Activated CD4-positive, alpha-beta T cell treated with anti-CD3 and anti-CD28 coated beads, Interleukin-2, Interleukin-6, amounts not matched to agents 100 ng/mL and 50 ng/mL, durations not matched to agents 16 hours and 8 hours (primary cell): Measurements from ENCODE around the gene TRIO.

Experiments
- DNase-seq: peaks from one replicate; pipeline ENCODE4 v3.0.0-alpha.2; 2020

The TRIO gene

DNA sequence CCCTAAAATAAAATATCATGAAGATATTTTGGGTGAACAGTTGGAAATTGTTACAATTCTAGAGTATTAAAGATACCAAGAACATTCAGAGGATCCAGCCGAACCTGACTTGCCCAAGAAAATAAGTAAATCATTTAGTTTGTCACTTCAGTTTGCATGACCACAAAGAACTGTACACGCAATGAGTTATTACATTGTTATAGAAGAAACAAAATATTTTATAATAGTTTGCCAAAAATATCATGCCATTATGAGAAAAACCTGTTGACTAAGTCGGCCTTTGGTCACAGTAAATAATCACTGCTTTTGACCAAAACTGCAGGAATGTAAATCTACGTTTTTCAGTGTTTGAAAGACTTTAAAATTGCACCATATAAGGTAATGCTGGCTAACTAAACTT is 27.9 kb downstream of the TRIO start:
- DNase-seq: no peak

DNA sequence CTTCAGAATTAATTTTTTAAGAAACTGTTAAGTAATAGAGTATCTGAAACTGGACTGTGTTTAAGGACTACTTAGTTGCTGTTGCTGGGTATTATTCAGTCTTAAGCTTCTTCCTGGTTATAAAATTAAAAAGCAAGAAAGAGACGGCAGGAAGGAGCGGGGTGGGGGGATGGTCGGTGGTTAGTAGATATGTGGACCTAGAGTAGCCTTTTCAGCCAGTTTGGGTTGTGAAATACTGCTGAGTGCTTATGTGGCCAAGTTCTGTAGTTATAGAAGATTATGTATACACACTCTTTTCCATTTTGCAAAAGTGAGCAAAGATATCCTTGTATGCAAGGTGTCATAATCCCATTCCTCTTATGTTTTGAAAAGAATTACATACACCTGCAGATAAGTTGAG is 28.5 kb downstream of the TRIO start:
- DNase-seq: no peak

DNA sequence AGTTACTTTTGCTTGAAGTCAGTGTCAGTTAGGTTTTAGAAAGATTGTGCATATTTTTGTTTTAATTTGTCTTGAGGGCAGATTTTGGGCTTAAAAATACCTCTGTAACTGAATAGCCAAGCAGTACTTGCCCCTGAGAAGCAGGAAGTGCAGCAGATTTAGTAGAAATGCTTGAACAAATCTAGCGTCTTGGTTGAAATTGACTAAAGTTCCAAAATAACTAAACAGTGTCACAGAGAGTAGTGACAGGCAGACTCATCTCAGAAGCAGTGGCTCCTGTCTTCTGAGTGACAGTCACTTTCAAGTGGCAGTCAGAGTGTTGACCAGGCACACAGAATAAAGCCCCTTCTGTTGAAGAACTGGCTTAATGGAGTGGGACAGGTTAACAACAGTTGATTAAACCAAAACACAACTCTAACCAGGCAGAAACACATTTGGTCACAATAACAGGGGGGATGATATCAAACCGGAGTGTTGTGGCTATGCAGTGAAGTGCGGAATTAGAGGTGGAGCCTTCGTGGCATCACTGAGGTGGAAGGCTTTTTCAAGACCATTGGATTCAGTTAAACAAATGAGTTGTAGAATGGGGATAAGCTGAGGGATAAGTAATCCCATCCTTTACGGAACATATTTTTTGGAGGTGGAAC is 29.1 kb downstream of the TRIO start:
- DNase-seq: no peak

DNA sequence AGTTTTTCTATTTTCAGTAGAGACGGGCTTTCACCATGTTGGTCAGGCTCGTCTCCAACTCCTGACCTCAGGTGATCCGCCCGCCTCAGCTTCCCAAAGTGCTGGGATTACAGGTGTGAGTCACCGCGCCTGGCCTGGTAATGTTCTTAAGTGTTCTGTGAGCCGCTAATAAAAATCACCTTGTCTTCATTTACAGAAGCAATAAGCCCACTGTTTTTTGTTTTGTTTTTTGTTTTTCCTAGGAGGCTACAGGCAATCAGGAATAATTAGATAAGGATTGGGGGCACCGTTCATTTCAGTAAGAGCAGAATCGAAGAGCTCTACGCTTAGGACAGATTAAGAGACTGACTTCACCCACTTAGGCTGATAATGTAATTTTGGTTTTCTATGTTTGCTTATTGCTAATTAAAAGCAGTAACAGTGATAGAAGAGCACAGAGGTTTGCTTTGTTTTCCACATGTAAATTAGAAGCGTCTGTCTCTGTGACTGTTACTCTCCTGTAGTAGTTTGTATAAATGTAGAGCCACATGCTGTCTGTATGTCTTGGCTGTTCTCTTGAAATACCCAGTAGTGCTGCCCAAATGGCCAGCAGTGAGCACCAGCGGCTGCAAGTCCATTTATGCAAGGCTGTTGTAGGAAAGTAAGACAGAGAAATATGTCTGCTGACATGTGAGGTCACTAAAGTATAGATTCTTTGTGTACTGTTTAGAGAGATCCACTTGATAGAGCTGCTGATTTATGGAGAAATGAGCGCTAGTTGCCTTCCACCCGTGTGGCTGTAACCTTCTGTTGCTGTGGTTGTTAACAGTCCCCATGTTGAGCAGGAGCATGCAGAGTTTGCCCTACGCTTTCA is 30.5 kb downstream of the TRIO start:
- no peak for DNase-seq

DNA sequence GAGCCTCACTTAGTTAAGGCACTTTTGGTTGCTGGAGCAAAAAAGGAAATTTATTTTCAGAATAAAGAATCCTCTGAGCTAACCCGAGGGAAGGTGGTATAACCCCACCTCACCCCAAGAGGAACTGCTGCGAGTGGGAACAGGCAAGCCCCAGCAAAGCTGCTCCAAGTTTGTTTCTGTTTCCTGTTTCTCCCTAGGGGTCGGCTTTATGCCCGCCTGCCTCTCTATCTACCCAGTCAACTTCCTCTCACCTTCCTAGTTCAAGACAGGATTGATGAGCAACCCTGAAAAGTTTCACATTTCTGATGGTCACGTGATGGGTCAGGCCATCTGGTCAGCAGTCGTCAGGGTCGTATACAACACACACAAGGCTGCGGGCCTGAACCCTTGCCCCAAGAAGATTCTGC is 31.1 kb downstream of the TRIO start:
- no peak for DNase-seq

DNA sequence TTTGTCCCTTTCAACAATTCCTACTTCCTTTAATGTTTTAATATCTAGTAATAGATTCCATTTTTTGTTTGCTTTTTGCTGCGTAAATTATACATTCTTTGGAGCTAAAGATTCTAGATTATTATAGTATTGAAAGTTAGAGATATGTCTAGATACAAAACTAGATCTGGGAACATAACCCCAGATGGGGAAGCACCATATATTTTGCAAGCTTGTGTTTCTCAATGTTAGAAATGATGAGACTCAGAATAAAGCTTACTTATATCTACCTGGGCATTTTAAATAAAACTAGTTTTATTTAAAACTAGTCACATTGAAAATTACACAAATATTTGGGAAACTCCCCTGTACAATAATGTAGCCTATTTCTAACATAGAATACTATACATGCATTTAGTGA is 32.2 kb downstream of the TRIO start:
- no peak for DNase-seq

DNA sequence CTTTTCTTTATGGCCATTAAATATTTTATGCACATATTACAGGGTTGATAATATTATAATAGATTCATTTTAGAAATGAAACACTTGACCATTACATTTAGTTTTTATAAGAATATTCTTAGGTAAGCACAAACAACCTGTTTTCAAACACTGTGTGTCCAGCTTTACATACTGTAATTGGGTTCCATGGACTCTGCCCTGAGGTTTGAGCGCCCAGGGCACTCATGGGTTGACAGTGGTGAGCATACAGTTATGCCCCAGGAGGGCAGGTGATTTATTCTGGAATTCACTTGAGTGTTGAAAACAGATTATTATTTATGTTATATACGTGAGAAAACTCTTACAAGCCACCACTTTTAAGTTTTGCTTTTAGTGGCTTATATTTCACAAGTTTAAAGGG is 33.7 kb downstream of the TRIO start:
- no peak for DNase-seq

DNA sequence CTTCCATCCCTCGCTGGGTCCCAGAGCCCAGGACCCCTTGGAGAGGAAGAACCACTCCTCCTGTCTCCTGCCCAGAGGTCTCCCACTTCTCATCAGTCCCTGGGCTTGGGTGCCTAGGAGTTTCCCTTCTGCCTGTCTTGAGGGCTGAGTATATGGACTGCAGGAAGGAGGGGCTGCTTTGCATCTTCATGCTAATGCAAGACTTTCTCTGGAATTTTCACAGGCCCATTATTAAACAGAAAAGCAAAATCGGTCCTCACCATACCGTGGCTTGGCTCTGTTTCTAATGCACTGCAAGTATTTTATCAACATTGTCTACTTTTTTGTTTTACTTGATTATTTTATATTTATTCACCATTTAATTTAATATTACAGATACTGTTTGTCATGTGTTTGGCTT is 34.5 kb downstream of the TRIO start:
- DNase-seq: no peak

DNA sequence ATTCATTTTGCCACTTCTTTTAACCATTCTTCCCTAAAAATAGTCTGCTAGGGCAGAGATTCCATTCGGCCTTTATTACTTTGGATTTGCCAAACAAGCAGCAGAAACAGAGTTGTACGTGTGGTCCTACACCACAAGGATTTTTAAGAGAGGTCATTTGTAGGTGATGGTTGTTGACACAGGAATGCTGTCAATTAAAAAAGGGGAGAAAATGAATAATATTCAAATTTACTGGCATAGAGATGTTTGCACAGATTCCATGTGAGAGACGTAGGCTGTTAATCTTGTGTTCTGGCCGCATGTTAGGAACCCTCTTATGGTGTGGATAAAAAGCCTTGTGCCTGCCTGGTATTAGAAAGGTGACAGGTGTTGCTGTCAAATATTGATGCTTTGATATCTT is 34.9 kb downstream of the TRIO start:
- no peak for DNase-seq

DNA sequence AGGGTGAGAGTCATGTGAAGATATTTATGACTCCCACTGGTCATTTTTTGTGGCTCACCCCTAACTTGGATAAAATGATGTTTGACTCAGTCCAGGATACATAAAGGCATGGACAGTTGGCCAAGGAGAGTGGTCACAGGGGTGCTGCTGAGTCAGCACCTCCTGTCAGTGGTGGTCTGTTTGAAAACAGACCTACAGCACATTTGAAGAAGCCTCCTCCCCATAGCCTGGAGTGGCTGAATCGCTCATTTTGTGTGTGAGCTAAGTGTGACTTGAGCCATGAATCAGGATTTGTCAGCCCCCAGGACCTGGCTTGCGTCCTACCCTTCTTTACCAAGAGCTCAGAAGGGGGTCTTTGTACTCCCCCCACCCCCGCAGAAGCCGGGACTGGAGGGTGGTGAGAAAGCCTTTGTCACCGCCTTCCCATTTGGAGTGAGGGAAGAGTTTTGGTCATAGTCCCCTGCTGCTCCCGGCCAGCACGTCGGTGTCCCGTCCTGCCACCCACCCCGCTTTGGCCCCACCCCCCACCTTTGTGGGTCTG is 35.6 kb downstream of the TRIO start:
- no peak for DNase-seq

DNA sequence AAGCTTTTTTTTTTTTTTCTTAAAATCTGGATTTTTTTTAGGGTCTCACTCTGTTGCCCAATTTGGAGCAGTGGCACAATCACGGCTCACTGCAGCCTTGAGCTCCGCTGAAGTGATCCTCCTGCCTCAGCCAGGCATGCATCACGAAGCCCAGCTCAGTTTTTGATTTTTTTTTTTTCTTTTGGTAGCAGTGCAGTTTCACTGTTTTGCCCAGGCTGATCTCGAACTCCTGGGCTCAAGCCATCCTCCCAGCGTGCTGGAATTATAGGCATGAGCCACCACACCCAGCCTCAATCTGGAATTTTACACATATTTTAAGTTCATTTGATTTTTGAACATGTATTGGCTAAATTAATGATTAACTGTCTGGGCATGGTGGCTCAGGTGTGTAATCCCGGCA is 36.3 kb downstream of the TRIO start:
- DNase-seq: no peak

DNA sequence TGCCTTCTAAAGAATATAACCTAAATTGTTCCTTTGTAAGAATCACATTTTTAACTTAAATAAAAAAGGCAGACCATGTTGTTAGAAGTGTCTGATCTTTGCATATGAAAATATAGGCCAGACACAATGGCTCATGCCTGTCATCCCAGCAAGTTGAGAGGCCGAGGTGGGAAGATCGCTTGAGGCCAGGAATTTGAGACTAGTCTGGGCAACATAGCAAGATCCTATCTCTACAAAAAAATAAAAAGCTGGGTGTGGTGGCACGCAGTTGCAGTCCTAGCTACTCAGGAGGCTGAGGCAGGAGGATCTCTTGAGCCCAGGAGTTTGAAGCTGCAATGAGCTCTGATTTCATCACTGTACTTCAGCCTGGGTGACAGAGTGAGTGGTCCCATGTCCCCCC is 37.3 kb downstream of the TRIO start:
- no peak for DNase-seq

DNA sequence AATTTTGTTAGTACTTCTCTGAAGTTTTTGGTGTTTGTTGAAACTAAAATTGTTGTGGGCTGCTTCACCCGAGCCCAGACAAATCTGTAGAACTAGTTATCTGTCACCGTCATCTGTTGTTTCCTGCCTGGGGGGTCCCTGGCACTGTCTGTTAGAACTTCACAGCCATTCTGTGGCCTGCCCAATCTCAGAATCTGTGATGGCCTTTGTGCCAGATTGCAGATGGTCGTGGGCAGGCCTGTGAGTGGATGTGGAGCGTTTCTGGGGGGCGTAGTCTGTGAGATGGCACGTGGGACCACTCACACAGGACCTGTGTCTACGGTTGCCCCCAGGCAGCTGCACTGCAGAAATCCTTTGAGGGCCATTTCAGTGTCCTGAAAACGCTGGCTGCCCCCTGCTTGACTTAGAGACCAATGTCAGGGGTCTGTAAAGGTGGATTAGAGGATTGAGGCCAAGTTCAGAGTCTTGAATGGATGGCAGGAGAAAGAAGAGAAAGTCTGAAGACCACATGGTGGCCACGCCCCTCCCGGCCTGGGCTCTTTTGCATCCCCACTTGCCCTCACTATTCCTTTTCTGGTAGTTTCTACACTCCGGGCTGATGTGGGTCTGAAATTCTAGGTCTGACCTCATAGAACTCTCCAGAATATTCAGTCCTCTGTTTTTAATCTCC is 38.3 kb downstream of the TRIO start:
- DNase-seq: no peak

DNA sequence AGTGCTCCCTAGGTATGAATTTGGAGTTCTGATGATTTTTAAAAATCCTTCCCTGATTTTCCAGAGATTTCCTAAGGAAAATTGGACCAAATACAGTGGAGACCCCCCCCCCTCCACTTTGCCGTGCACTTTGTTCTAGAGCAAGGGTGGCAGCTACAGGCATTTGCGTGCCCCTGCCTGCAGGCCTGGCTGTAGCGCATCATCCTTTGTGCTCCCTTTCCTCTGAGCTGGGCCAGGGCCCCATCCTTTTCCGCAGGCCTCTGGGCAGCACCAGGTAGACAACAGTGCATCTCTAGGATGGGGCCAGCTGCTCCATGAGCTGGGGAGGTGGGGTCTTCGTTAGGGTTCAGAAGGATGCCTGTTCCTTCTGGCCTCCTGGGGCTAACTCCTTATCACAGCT is 39.6 kb downstream of the TRIO start:
- DNase-seq: no peak

DNA sequence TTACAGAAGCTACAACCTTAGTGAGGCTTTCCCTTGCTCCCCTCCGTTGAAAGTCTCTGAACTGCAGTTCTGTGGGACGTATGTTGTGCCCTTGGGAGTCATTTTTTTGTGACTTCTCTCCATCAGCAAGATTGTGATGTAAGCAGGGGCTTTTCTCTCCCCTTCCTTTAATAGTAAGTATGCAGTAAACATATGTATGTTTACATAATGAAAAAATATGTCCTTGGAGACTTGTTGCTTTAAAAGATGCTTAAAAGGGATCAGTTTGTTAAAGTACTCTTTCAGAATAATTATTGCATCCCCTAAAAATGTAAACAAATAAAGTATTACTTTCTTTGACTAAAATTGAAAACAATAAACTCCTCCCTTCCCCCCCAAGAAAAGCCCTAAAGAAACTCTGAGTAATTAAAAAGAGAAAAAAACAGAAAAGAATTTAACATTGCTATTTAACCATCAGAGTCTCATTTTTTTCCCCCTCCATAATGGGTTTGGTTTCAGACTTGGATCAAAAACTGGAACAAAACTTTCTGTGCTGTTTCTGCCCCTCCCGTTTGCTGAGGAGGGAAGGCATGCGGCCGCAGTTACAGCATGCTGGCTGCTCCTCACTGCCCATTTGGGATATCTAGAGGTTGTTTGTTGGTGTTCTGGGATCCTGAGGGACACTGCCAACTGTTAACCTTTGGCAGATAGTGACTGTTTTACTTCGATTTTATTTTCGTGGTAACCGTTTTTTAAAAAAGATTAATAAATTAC is 40.2 kb downstream of the TRIO start:
- DNase-seq: no peak

DNA sequence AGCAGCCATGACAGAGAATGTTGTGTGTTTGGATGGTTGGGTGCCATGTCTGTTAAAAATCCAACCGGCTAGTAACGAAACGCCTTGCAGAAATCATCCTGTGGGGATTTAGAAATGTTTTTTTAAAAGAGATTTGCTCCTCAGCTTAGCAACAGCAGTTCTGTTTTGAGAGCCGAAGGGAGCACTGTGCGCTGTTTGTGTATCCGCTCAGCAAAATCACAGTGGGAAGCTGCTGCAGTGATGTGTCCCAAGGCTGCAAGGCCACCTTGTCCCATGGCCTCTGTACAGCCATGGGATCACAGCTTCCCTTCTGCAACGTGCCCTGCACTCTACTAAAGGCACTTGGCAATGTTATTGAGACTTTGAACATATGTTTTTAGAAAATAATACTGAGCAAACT is 40.9 kb downstream of the TRIO start:
- DNase-seq: no peak

DNA sequence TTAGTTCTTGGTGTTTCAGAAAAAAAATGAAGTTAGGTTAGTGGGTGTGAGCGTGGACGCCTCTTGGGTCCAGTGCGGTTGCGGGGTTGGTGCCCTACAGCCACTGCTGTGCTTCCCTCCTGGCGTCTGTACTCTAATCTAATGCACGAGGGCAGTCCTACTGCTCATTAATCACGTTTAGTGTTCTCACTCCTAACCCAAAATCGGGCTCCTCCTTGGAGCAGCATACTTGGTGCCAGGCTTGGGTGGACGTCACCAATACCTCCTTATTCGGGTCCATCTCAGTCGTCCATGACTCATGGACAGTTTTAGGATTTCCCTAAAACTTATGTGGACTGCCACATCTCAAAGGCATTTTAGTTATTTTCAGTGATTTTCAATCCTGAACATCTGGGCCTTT is 41.6 kb downstream of the TRIO start:
- no peak for DNase-seq

DNA sequence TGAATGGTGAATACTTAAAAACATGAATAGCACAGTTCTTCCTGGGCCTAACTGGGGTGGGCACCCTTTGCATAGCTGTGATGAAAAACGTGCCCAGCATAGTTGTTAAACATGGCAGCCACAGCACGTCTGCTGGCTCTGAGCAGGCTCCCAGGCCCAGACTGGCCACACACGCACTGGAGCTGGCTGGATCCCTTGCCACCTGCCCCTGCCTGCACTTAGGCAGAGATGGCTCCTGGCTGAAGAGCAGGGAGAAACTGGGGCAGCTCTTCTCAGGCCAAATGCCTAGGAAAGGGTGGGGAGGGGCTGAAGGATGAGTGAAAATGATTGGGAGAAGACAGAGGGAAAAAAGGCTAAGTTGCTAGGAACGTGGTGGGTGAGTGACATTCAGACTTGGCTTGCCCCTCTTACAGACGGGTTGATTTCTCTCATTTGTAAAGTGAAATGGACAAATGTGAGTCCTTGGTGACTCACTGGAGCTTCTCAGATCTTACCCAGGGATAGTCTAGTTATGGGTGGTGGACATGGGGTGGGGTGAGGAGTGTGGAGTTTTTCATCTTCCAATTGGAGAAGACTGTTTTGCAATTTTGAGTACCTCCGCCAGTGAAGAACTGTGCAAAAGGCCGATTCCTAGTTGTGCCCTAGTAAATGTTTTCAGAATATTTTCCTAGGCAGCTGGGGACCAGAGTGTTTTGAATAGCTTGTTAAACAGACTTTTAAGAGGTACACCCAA is 42.4 kb downstream of the TRIO start:
- no peak for DNase-seq

DNA sequence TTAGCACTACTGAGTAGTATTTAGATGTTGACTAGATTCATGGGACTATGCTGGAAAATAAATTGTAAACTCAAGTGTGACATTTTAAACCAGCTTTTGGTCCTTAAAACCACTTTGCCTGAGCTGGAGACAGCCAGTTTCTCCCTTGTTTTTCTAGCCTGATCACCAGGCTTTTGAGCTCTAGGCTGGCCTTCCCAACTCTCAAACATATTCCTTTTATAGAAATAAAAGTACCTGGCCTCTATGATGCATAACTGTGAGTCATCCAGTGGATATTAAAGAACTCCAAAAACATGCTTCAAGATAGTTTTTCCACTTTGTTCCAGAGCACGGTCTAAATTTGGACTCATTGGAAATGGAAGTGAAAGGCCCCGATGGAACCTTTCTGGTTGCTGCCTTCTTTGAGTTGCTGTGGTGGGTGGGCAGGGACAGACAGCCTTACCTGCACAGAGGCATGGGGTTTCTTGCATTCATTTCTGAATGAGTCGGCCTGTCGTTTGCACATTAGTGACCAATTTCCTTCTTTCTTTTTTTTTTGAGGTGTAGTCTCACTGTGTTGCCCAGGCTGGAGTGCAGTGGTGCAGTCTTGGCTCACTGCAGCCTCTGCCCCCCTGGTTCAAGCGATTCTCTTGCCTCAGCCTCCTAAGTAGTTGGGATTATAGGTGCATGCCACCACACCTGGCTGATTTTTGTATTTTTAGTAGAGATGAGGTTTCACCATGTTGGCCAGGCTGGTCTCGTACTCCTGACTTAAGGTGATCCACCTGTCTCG is 43.1 kb downstream of the TRIO start:
- DNase-seq: no peak

DNA sequence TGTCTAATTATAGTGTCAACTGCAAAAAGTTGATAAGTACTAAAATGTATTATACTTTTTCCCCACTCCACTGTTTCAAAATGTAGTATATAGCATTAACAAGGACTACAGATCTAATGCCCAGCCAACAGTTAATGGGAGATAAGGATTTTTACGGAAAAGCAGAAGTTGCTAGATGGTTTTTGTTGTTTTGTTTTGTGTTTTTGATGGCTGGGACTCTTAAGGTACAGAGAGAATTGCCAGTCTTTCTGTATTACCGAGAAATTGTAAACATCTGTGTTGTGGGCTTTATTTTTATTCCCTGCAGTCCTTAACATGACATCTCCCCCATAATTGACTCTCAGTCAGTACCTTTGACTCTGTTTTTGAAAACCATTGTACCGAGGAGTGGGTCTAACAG is 44.0 kb downstream of the TRIO start:
- DNase-seq: no peak

DNA sequence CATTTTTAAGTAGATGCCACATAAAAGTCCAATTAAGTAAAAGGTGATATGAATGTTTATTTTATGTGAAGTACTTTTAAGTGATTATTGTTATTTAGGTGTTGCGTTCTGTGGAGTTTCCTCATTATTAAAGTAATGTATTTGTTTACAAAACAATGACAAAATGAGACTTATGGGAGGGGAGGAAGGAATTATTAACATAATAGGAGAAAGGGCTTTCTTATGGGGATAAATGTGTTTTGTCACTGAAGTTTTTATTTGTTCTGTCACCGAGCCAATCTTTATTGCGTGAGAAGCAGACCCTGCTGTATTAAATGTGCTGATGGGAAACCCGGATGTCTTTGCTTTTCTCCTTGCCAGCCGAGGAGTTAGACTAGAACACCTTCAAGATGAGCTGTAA is 44.5 kb downstream of the TRIO start:
- DNase-seq: no peak

DNA sequence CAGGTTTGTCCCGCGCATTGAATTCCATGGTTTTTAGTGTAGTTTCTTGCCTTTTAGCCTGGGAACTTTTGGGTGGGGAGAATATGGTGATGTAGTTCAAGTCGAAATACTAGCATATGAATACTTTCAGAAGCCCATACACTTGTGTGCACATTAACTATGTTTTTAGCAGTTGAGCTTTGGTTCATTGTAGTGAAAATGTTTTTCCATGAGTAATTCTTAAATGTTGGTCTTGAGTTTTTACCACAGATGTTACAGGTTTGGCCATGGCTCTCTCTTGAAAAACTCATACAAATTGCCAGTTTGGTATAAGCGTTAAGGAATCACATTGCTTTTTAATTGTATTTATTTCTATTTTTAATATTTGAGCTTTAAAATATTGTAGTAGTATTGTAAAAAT is 45.6 kb downstream of the TRIO start:
- no peak for DNase-seq
